ENCODE measurements around the gene KIF26B. TPM values are rescaled to one million over a fixed set of nuclear protein-coding genes. Genes with fewer than 3 reads are reported as not detected.

Gene KIF26B
- total RNA-seq, 3 donors from 2014 or later, result 0.14 to 3.2 (median 0.39) TPM

- H3K4me1 ChIP-seq (ENCODE audit: low read depth), result no peaks in the 10 kb centered on the region
- intact Hi-C loops (cut with DNase I, micrococcal nuclease), result no loop called here
- DNase-seq (no peak), ATAC-seq (no peak)
- TF ChIP-seq CTCF (IDR thresholded peaks at IDR 0.05), result no peak
- peaks cover 15% of the 10 kb centered on the region for H3K9me3 ChIP-seq
- H3K4me3 ChIP-seq, result no peak overlapping the region
- no peaks in the 10 kb centered on the region for H3K36me3 ChIP-seq (ENCODE audit: low read depth)
These were observed 490.6 kb downstream of the KIF26B start for GRCh38 chr1:245645406-245645805.

GRCh38 chr1:245645894-245646293 is 491.1 kb downstream of the KIF26B start:
- H3K36me3 ChIP-seq (ENCODE audit: low read depth), result no peaks in the 10 kb centered on the region
- ATAC-seq (no peak), DNase-seq (no peak)
- TF ChIP-seq CTCF (IDR thresholded peaks at IDR 0.05), result no peak
- intact Hi-C loops (cut with DNase I, micrococcal nuclease), result no loop called here
- H3K4me3 ChIP-seq, result no peak overlapping the region
- H3K4me1 ChIP-seq (ENCODE audit: low read depth), result no peaks in the 10 kb centered on the region
- peaks cover 13% of the 10 kb centered on the region for H3K9me3 ChIP-seq

GRCh38 chr1:245648749-245649522 is 494.2 kb downstream of the KIF26B start:
- intact Hi-C loops (cut with DNase I, micrococcal nuclease), result no loop called here
- no peak for TF ChIP-seq CTCF (IDR thresholded peaks at IDR 0.05)
- no peaks in the 10 kb centered on the region for H3K4me1 ChIP-seq (ENCODE audit: low read depth)
- ATAC-seq, result no peak
- no peak for DNase-seq
- H3K36me3 ChIP-seq (ENCODE audit: low read depth), result no peaks in the 10 kb centered on the region
- H3K4me3 ChIP-seq, result no peak overlapping the region
- no peaks in the 10 kb centered on the region for H3K9me3 ChIP-seq

GRCh38 chr1:245649666-245650065 is 494.9 kb downstream of the KIF26B start:
- no peak for DNase-seq
- Histone ChIP-seq H3K4me3 (no peak overlapping the region), H3K4me1 (ENCODE audit: low read depth) (no peaks in the 10 kb centered on the region), H3K9me3 (no peaks in the 10 kb centered on the region), H3K36me3 (ENCODE audit: low read depth) (no peaks in the 10 kb centered on the region)
- no peak for ATAC-seq
- no peak for TF ChIP-seq CTCF (IDR thresholded peaks at IDR 0.05)
- intact Hi-C loops (cut with DNase I, micrococcal nuclease), result no loop called here

GRCh38 chr1:245650441-245650960 is 495.7 kb downstream of the KIF26B start:
- Histone ChIP-seq H3K9me3 (no peaks in the 10 kb centered on the region), H3K4me3 (no peak overlapping the region), H3K36me3 (ENCODE audit: low read depth) (no peaks in the 10 kb centered on the region), H3K4me1 (ENCODE audit: low read depth) (no peaks in the 10 kb centered on the region)
- intact Hi-C loops (cut with DNase I, micrococcal nuclease), result no loop called here
- TF ChIP-seq CTCF (IDR thresholded peaks at IDR 0.05), result no peak
- no peak for DNase-seq
- ATAC-seq, result no peak
